Fibroblast of lung (primary cell): ENCODE results near the gene AAMP.

Experiments
- CTCF ChIP-seq, 2 donors: IDR thresholded peaks in 1 of 2; conservative IDR thresholded peaks in 1 of 2; 1 replicate in 1 of 2; 2 replicates in 1 of 2; pipeline ENCODE4 v1.5.1; 2011 to 2012; ENCODE audit warnings: low read length in 2 of 2, control low read depth in 1 of 2, inconsistent platforms in 1 of 2, low read depth in 1 of 2, mild to moderate bottlenecking in 1 of 2
- EZH2 ChIP-seq: IDR thresholded peaks from 2 replicates; pipeline ENCODE4 v1.5.1; 2012; ENCODE audit warnings: low read length, control low read depth, mild to moderate bottlenecking; ENCODE audit errors: missing control alignments

- TF ChIP-seq CTCF (conservative IDR thresholded peaks at IDR 0.05 in 1 of 2, IDR thresholded peaks at IDR 0.05 in 1 of 2; ENCODE audit: low read depth in 1 of 2, low read length in 2 of 2) (no peak), EZH2 (no peak)
Observed at GRCh38 chr2:218318241-218318640, 48.3 kb upstream of the AAMP start.
